ENCODE results near the gene MED22.
"Not testable (repeated sequence)": the region's sequence is repeated elsewhere in the genome, so short reads cannot be mapped to it uniquely, and the experiment has no call there.

MED22 gene

GRCh38 chr9:133331221-133331620 lies 16.7 kb downstream of the MED22 start:
- Histone ChIP-seq H3K4me3 (ENCODE audit: low read length) (no peak overlapping the region), H2AK5ac (ENCODE audit: low read length) (no peak overlapping the region), H3K36me3 (ENCODE audit: control insufficient read depth, insufficient read depth, low read length) (peaks cover 9% of the 10 kb centered on the region), H2BK120ac (ENCODE audit: low read depth, low read length) (no peak overlapping the region), H3K23ac (ENCODE audit: low read length) (no peak overlapping the region), H2BK5ac (ENCODE audit: low read length) (no peak overlapping the region), H3K79me1 (ENCODE audit: low read length) (peaks cover 10% of the 10 kb centered on the region), H3K27me3 (ENCODE audit: insufficient read depth, low read length, poor library complexity) (no peaks in the 10 kb centered on the region), H3K9ac (ENCODE audit: low read length) (no peak overlapping the region), H3K4ac (ENCODE audit: low read depth, low read length) (no peak overlapping the region), H3K27ac (ENCODE audit: low read depth, low read length) (no peak overlapping the region), H3K79me2 (ENCODE audit: control insufficient read depth, insufficient read depth, low read length) (peaks cover 14% of the 10 kb centered on the region), H3K4me2 (ENCODE audit: low read length) (no peak overlapping the region), H2BK15ac (replicated peaks; ENCODE audit: low read depth) (no peak overlapping the region), H4K5ac (ENCODE audit: low read length) (no peak overlapping the region), H3K18ac (ENCODE audit: low read length) (no peak overlapping the region), H3K56ac (ENCODE audit: low read length) (no peak overlapping the region), H4K8ac (ENCODE audit: low read depth, low read length) (no peak overlapping the region), H3K4me1 (ENCODE audit: control insufficient read depth, low read depth, low read length) (peaks cover 5% of the 10 kb centered on the region)
- no peak for DNase-seq
- no CpG with 5 or more reads among the region's 19 CpGs for WGBS (ENCODE audit: extremely low coverage, insufficient coverage, low lambda C conversion rate)

DNA sequence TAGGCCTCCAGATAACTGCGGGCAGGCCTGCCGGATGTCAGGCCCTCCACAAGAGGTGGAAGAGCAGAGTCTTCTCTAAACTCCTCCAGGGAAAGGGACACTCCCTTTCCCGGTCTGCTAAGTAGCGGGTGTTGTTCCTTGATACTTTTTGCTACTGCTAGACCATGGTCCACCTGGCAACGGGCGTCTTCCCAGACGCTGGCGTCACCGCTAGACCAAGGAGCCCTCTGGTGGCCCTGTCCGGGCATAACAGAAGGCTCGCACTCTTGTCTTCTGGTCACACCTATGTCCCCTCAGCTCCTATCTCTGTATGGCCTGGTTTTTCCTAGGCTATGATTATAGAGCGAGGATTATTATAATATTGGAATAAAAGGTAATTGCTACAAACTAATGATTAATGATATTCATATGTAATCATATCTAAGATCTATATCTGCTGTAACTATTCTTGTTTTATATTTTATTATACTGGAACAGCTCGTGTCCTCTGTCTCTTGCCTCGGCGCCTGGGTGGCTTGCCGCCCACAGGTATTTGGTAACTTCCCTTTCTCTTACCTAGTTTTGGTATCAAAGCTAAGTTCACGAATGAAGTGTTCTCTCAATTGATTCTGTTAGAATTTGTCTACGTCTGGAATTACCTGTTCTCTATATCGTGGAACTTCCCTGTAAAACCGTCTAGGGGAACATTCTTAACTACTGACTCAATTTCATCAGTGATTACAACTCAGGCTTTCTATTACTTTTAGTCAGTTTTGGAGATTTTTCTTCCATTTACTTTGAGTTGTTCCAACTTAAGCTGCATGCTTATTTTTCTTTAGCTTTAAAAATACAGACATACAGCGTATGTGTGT lies 18.4 kb downstream of the MED22 start:
- not testable (repeated sequence) for H4K5ac ChIP-seq (ENCODE audit: low read length); H3K4me3 ChIP-seq (ENCODE audit: low read length); H3K79me2 ChIP-seq (ENCODE audit: control insufficient read depth, insufficient read depth, low read length); H3K56ac ChIP-seq (ENCODE audit: low read length); H2BK120ac ChIP-seq (ENCODE audit: low read depth, low read length); H3K4ac ChIP-seq (ENCODE audit: low read depth, low read length); H3K27ac ChIP-seq (ENCODE audit: low read depth, low read length); H3K23ac ChIP-seq (ENCODE audit: low read length); H2AK5ac ChIP-seq (ENCODE audit: low read length); H3K36me3 ChIP-seq (ENCODE audit: control insufficient read depth, insufficient read depth, low read length); H3K18ac ChIP-seq (ENCODE audit: low read length); H3K27me3 ChIP-seq (ENCODE audit: insufficient read depth, low read length, poor library complexity); H3K9ac ChIP-seq (ENCODE audit: low read length); H3K79me1 ChIP-seq (ENCODE audit: low read length); H4K8ac ChIP-seq (ENCODE audit: low read depth, low read length); H3K4me2 ChIP-seq (ENCODE audit: low read length); H2BK5ac ChIP-seq (ENCODE audit: low read length); H3K4me1 ChIP-seq (ENCODE audit: control insufficient read depth, low read depth, low read length); H2BK15ac ChIP-seq (replicated peaks; ENCODE audit: low read depth)
- no CpG with 5 or more reads among the region's 21 CpGs for WGBS (ENCODE audit: extremely low coverage, insufficient coverage, low lambda C conversion rate)
- peak; percentile 53 for DNase-seq

GRCh38 chr9:133327834-133328484 lies 20.0 kb downstream of the MED22 start:
- H2BK15ac ChIP-seq (replicated peaks; ENCODE audit: low read depth), result no peak overlapping the region
- H3K79me1 ChIP-seq (ENCODE audit: low read length), result no peaks in the 10 kb centered on the region
- no peaks in the 10 kb centered on the region for H3K27me3 ChIP-seq (ENCODE audit: insufficient read depth, low read length, poor library complexity)
- H3K36me3 ChIP-seq (ENCODE audit: control insufficient read depth, insufficient read depth, low read length), result peaks cover 2% of the 10 kb centered on the region
- H2BK120ac ChIP-seq (ENCODE audit: low read depth, low read length), result no peak overlapping the region
- H4K5ac ChIP-seq (ENCODE audit: low read length), result no peak overlapping the region
- H2BK5ac ChIP-seq (ENCODE audit: low read length), result no peak overlapping the region
- H3K4ac ChIP-seq (ENCODE audit: low read depth, low read length), result no peak overlapping the region
- H3K4me2 ChIP-seq (ENCODE audit: low read length), result no peak overlapping the region
- H3K79me2 ChIP-seq (ENCODE audit: control insufficient read depth, insufficient read depth, low read length), result no peaks in the 10 kb centered on the region
- no peak overlapping the region for H3K9ac ChIP-seq (ENCODE audit: low read length)
- no peak overlapping the region for H3K18ac ChIP-seq (ENCODE audit: low read length)
- no peaks in the 10 kb centered on the region for H3K4me1 ChIP-seq (ENCODE audit: control insufficient read depth, low read depth, low read length)
- no peak overlapping the region for H4K8ac ChIP-seq (ENCODE audit: low read depth, low read length)
- H3K4me3 ChIP-seq (ENCODE audit: low read length), result no peak overlapping the region
- DNase-seq, result no peak
- WGBS (ENCODE audit: extremely low coverage, insufficient coverage, low lambda C conversion rate), result no CpG with 5 or more reads among the region's 10 CpGs
- H3K56ac ChIP-seq (ENCODE audit: low read length), result no peak overlapping the region
- H3K27ac ChIP-seq (ENCODE audit: low read depth, low read length), result no peak overlapping the region
- H3K23ac ChIP-seq (ENCODE audit: low read length), result no peak overlapping the region
- H2AK5ac ChIP-seq (ENCODE audit: low read length), result no peak overlapping the region

- not testable (repeated sequence) for H3K4me1 ChIP-seq (ENCODE audit: control insufficient read depth, low read depth, low read length); H4K8ac ChIP-seq (ENCODE audit: low read depth, low read length); DNase-seq; H3K4me3 ChIP-seq (ENCODE audit: low read length); H3K18ac ChIP-seq (ENCODE audit: low read length); H3K79me1 ChIP-seq (ENCODE audit: low read length); H2BK5ac ChIP-seq (ENCODE audit: low read length); H3K23ac ChIP-seq (ENCODE audit: low read length); H2BK15ac ChIP-seq (replicated peaks; ENCODE audit: low read depth); H3K9ac ChIP-seq (ENCODE audit: low read length); H3K4ac ChIP-seq (ENCODE audit: low read depth, low read length); H2AK5ac ChIP-seq (ENCODE audit: low read length); H2BK120ac ChIP-seq (ENCODE audit: low read depth, low read length); H3K79me2 ChIP-seq (ENCODE audit: control insufficient read depth, insufficient read depth, low read length); H3K27ac ChIP-seq (ENCODE audit: low read depth, low read length); H3K56ac ChIP-seq (ENCODE audit: low read length); H3K4me2 ChIP-seq (ENCODE audit: low read length); H4K5ac ChIP-seq (ENCODE audit: low read length); H3K27me3 ChIP-seq (ENCODE audit: insufficient read depth, low read length, poor library complexity); H3K36me3 ChIP-seq (ENCODE audit: control insufficient read depth, insufficient read depth, low read length)
- no CpG with 5 or more reads among the region's 6 CpGs for WGBS (ENCODE audit: extremely low coverage, insufficient coverage, low lambda C conversion rate)
These were observed 20.9 kb downstream of the MED22 start for GRCh38 chr9:133327021-133327420.

DNA sequence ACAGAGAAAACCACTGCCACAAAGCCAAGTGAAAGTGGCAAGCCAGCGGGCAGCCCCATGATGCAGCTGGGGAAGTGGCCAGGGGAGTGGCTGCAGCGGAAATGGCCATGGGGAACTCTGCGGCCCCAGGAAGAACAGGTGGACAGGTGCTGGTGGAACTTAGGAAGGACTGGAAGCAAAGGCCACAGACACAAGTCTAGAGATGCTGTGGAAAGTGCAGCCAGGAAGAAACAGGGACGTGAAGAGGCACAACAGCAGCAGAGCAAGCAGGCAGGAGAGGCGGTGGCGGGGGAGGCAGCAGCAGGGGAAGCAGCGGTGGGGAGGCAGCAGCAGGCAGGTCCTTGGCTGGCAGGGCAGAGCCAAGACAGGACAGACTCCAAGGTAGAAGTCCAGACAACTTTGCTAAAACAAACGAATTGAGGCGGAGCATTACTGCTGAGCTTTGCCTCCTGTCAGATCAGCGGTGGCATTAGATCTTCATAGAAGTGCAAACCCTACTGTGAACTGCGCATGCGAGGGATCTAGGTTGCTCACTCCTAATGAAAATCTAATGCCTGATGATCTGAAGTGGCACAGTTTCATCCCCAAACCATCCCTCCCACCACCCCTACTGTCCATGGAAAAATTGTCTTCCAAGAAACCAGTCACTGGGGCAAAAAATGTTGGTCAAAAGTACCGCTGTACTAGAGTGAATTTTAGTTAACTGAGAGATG lies 23.8 kb downstream of the MED22 start:
- no peak overlapping the region for H2AK5ac ChIP-seq (ENCODE audit: low read length)
- no peak overlapping the region for H3K18ac ChIP-seq (ENCODE audit: low read length)
- H3K56ac ChIP-seq (ENCODE audit: low read length), result no peak overlapping the region
- no peak overlapping the region for H2BK5ac ChIP-seq (ENCODE audit: low read length)
- no peaks in the 10 kb centered on the region for H3K79me2 ChIP-seq (ENCODE audit: control insufficient read depth, insufficient read depth, low read length)
- H2BK15ac ChIP-seq (replicated peaks; ENCODE audit: low read depth), result no peak overlapping the region
- H3K4me3 ChIP-seq (ENCODE audit: low read length), result no peak overlapping the region
- H3K36me3 ChIP-seq (ENCODE audit: control insufficient read depth, insufficient read depth, low read length), result no peaks in the 10 kb centered on the region
- WGBS (ENCODE audit: extremely low coverage, insufficient coverage, low lambda C conversion rate), result no CpG with 5 or more reads among the region's 13 CpGs
- H3K23ac ChIP-seq (ENCODE audit: low read length), result no peak overlapping the region
- H3K4me2 ChIP-seq (ENCODE audit: low read length), result no peak overlapping the region
- no peak for DNase-seq
- H3K79me1 ChIP-seq (ENCODE audit: low read length), result no peaks in the 10 kb centered on the region
- no peak overlapping the region for H3K27ac ChIP-seq (ENCODE audit: low read depth, low read length)
- H3K9ac ChIP-seq (ENCODE audit: low read length), result no peak overlapping the region
- no peak overlapping the region for H4K5ac ChIP-seq (ENCODE audit: low read length)
- no peaks in the 10 kb centered on the region for H3K27me3 ChIP-seq (ENCODE audit: insufficient read depth, low read length, poor library complexity)
- H3K4me1 ChIP-seq (ENCODE audit: control insufficient read depth, low read depth, low read length), result no peaks in the 10 kb centered on the region
- no peak overlapping the region for H3K4ac ChIP-seq (ENCODE audit: low read depth, low read length)
- H4K8ac ChIP-seq (ENCODE audit: low read depth, low read length), result no peak overlapping the region
- no peak overlapping the region for H2BK120ac ChIP-seq (ENCODE audit: low read depth, low read length)
